ENCODE results near the gene HMGXB3.

HMGXB3 gene

DNA sequence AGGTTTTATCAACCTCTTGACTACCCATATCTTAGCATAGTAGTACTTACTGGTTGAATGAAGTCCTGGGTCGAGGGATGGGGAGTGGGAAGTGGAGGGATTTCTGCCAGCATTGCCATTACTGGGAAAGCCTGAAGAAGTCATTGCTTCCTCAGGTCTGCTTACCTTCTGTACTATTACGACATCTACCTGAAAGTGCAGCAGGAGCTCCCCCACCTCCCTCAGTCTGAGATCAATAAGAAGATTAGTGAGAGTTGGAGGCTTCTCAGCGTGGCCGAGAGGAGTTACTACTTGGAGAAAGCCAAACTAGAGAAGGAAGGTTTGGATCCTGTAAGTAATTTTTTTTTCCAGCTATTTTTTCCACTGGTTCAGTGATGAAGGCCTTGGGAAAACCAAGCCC is 5.8 kb downstream of the HMGXB3 start:
- Histone ChIP-seq H2AFZ (ENCODE audit: low read length) (no peak overlapping the region), H3K79me2 (ENCODE audit: low read length) (peaks cover 91% of the 10 kb centered on the region), H3K4me2 (ENCODE audit: low read depth, low read length) (no peak overlapping the region), H3K4me1 (ENCODE audit: low read length) (peaks cover 8% of the 10 kb centered on the region), H4K20me1 (ENCODE audit: insufficient read depth, low read length) (no peaks in the 10 kb centered on the region; the same call in 1 of the 2 replicates), H3K9ac (ENCODE audit: low read length) (no peak overlapping the region), H3K4me3 (ENCODE audit: low read length) (no peak overlapping the region), H3K9me2 (replicated peaks; ENCODE audit: insufficient read depth, low read length) (no peaks in the 10 kb centered on the region), H3K27ac (ENCODE audit: low read length) (no peak overlapping the region), H3K27me3 (replicated peaks; ENCODE audit: insufficient read depth, low read length) (no peaks in the 10 kb centered on the region), H3K9me3 (replicated peaks; ENCODE audit: insufficient read depth, low read length) (no peaks in the 10 kb centered on the region), H3F3A (ENCODE audit: insufficient read depth, low read length) (0 out of 2 replicates have a peak, but pooled peaks cover 2% of the 10 kb centered on the region), H3K36me3 (replicated peaks; ENCODE audit: insufficient read depth, low read length) (peaks cover 10% of the 10 kb centered on the region)
- DNase-seq: no peak
- TF ChIP-seq EZH2phosphoT487 (IDR thresholded peaks at IDR 0.05; ENCODE audit: low read length): no peak

DNA sequence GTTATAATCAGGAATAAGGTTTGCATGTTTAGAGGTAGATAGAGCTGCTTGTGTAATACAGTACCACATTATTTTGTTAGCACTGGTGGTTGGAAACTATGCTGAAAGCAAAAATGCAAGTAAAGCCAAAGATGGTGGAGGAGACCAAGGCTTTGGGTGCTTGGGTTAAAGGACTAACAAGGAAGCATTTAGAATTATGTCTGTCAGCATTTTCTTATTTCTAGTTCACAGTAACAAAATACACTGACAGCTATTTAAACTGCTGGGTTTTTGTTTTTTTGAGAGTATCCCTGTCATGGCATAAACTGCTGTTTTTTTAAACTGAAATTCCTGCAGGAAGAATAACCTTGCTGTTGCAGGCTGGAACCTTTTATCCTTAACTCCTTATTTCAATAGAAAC is 6.5 kb downstream of the HMGXB3 start:
- H3K36me3 ChIP-seq (replicated peaks; ENCODE audit: insufficient read depth, low read length): peaks cover 10% of the 10 kb centered on the region
- H3K4me3 ChIP-seq (ENCODE audit: low read length): no peak overlapping the region
- H3F3A ChIP-seq (ENCODE audit: insufficient read depth, low read length): no peaks in the 10 kb centered on the region
- H4K20me1 ChIP-seq (ENCODE audit: insufficient read depth, low read length): no peaks in the 10 kb centered on the region; the same call in 1 of the 2 replicates
- H3K9me3 ChIP-seq (replicated peaks; ENCODE audit: insufficient read depth, low read length): no peaks in the 10 kb centered on the region
- H3K27me3 ChIP-seq (replicated peaks; ENCODE audit: insufficient read depth, low read length): no peaks in the 10 kb centered on the region
- H3K27ac ChIP-seq (ENCODE audit: low read length): no peak overlapping the region
- TF ChIP-seq EZH2 (optimal IDR thresholded peaks at IDR 0.05; ENCODE audit: low read depth, low read length): no peak
- TF ChIP-seq, protein P1, sequence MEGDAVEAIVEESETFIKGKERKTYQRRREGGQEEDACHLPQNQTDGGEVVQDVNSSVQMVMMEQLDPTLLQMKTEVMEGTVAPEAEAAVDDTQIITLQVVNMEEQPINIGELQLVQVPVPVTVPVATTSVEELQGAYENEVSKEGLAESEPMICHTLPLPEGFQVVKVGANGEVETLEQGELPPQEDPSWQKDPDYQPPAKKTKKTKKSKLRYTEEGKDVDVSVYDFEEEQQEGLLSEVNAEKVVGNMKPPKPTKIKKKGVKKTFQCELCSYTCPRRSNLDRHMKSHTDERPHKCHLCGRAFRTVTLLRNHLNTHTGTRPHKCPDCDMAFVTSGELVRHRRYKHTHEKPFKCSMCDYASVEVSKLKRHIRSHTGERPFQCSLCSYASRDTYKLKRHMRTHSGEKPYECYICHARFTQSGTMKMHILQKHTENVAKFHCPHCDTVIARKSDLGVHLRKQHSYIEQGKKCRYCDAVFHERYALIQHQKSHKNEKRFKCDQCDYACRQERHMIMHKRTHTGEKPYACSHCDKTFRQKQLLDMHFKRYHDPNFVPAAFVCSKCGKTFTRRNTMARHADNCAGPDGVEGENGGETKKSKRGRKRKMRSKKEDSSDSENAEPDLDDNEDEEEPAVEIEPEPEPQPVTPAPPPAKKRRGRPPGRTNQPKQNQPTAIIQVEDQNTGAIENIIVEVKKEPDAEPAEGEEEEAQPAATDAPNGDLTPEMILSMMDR (IDR thresholded peaks at IDR 0.05; ENCODE audit: low read length): no peak
- TF ChIP-seq EZH2phosphoT487 (IDR thresholded peaks at IDR 0.05; ENCODE audit: low read length): no peak
- H3K4me2 ChIP-seq (ENCODE audit: low read depth, low read length): no peak overlapping the region
- H3K9me2 ChIP-seq (replicated peaks; ENCODE audit: insufficient read depth, low read length): no peaks in the 10 kb centered on the region
- DNase-seq: no peak
- H3K79me2 ChIP-seq (ENCODE audit: low read length): peaks cover 84% of the 10 kb centered on the region
- H2AFZ ChIP-seq (ENCODE audit: low read length): no peak overlapping the region
- no peak overlapping the region for H3K9ac ChIP-seq (ENCODE audit: low read length)
- H3K4me1 ChIP-seq (ENCODE audit: low read length): peaks cover 8% of the 10 kb centered on the region

DNA sequence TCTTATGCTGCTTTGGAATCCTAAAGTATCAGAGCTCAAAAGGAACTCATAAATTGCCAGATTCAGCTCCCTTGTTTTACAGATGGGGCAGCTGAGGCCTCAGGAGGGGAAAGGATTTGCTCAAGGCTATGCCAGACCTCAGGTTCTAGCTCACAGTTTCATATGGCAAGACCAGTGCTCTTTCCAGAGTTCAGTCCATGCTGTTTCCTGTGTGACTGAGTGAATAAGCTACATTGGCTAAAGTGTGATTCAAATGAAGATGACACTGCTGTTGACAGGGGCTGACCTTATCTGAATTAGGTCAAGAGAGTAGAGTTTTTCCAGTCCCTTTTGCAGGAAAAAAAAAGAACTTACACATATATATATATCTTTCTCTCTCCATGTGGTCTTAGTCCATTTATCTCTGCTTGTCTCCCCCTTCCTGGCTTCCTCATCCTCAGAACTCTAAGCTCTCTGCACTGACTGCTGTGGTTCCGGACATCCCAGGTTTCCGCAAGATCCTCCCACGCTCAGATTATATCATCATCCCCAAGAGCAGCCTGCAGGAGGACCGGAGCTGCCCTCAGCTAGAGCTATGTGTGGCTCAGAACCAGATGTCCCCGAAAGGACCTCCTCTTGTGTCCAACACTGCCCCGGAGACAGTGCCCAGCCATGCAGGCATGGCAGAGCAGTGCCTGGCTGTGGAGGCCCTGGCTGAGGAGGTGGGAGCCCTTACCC is 9.3 kb downstream of the HMGXB3 start:
- Histone ChIP-seq H3K4me1 (ENCODE audit: low read length) (no peaks in the 10 kb centered on the region), H3K9ac (ENCODE audit: low read length) (no peak overlapping the region), H3K27me3 (replicated peaks; ENCODE audit: insufficient read depth, low read length) (no peaks in the 10 kb centered on the region), H3K9me3 (replicated peaks; ENCODE audit: insufficient read depth, low read length) (no peaks in the 10 kb centered on the region), H2AFZ (ENCODE audit: low read length) (no peak overlapping the region), H3K27ac (ENCODE audit: low read length) (no peak overlapping the region), H3F3A (ENCODE audit: insufficient read depth, low read length) (no peaks in the 10 kb centered on the region), H3K36me3 (replicated peaks; ENCODE audit: insufficient read depth, low read length) (peaks cover 28% of the 10 kb centered on the region), H4K20me1 (ENCODE audit: insufficient read depth, low read length) (no peaks in the 10 kb centered on the region; the same call in 1 of the 2 replicates), H3K9me2 (replicated peaks; ENCODE audit: insufficient read depth, low read length) (no peaks in the 10 kb centered on the region), H3K4me3 (ENCODE audit: low read length) (no peak overlapping the region), H3K4me2 (ENCODE audit: low read depth, low read length) (no peak overlapping the region), H3K79me2 (ENCODE audit: low read length) (peaks cover 68% of the 10 kb centered on the region)
- no peak for TF ChIP-seq EZH2 (optimal IDR thresholded peaks at IDR 0.05; ENCODE audit: low read depth, low read length)
- TF ChIP-seq, protein P1 (IDR thresholded peaks at IDR 0.05; ENCODE audit: low read length): no peak
- TF ChIP-seq EZH2phosphoT487 (IDR thresholded peaks at IDR 0.05; ENCODE audit: low read length): no peak
- no peak for DNase-seq

DNA sequence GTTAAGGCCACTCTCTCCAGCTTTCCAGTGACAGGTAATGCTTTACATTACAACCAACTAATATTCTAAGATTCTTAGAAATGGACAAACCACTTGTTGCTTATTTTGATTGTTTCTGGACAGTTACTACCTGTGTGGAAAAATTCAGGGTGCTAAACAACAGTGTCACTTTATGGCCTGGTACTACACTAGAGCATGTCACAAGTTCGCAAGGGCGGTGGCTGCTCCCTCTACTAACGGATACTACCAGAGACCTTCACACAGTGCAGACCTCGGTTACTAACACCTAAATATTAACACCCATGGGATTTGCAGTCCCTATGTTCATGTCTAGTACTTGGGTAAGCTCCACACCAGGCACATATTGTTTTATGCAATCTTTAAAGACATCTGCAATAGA is 13.4 kb downstream of the HMGXB3 start:
- TF ChIP-seq EZH2phosphoT487 (IDR thresholded peaks at IDR 0.05; ENCODE audit: low read length) (no peak), EZH2 (optimal IDR thresholded peaks at IDR 0.05; ENCODE audit: low read depth, low read length) (no peak)
- TF ChIP-seq, protein P1 (IDR thresholded peaks at IDR 0.05; ENCODE audit: low read length): no peak
- H3K27ac ChIP-seq (ENCODE audit: low read length): no peak overlapping the region
- H3K79me2 ChIP-seq (ENCODE audit: low read length): peaks cover 55% of the 10 kb centered on the region
- no peaks in the 10 kb centered on the region for H3K9me3 ChIP-seq (replicated peaks; ENCODE audit: insufficient read depth, low read length)
- H3K4me1 ChIP-seq (ENCODE audit: low read length): peaks cover 11% of the 10 kb centered on the region
- H3F3A ChIP-seq (ENCODE audit: insufficient read depth, low read length): no peaks in the 10 kb centered on the region
- H2AFZ ChIP-seq (ENCODE audit: low read length): no peak overlapping the region
- H3K4me2 ChIP-seq (ENCODE audit: low read depth, low read length): no peak overlapping the region
- peaks cover 34% of the 10 kb centered on the region for H3K36me3 ChIP-seq (replicated peaks; ENCODE audit: insufficient read depth, low read length)
- H3K9ac ChIP-seq (ENCODE audit: low read length): no peak overlapping the region
- no peaks in the 10 kb centered on the region for H4K20me1 ChIP-seq (ENCODE audit: insufficient read depth, low read length)
- H3K9me2 ChIP-seq (replicated peaks; ENCODE audit: insufficient read depth, low read length): no peaks in the 10 kb centered on the region
- H3K27me3 ChIP-seq (replicated peaks; ENCODE audit: insufficient read depth, low read length): no peaks in the 10 kb centered on the region
- H3K4me3 ChIP-seq (ENCODE audit: low read length): no peak overlapping the region
- DNase-seq: no peak

Measured in MM.1S (cell line).